IPS-20b (cell line): ENCODE data around the gene LRFN5.
"Not testable (repeated sequence)": the region's sequence is repeated elsewhere in the genome, so short reads cannot be mapped to it uniquely, and the experiment has no call there.

Source experiments
- H3K27ac ChIP-seq: one replicate; pipeline ENCODE4 v1.5.1; 2013; ENCODE audit warnings: low read length
- H3K27me3 ChIP-seq: 2 replicates; pipeline ENCODE4 v1.6.1; 2013; ENCODE audit warnings: mild to moderate bottlenecking, low read length, inconsistent platforms; ENCODE audit not compliant: insufficient read depth
- H3K36me3 ChIP-seq: 2 replicates; pipeline ENCODE4 v1.6.1; 2013; ENCODE audit warnings: low read depth, mild to moderate bottlenecking, inconsistent platforms, low read length, moderate library complexity; ENCODE audit not compliant: insufficient read depth
- H3K4me1 ChIP-seq: 2 replicates; pipeline ENCODE4 v1.6.1; 2013; ENCODE audit warnings: mild to moderate bottlenecking, control low read depth, inconsistent platforms, low read length, moderate library complexity; ENCODE audit not compliant: insufficient read depth
- H3K4me3 ChIP-seq: 2 replicates; pipeline ENCODE4 v1.5.1; 2013; ENCODE audit warnings: mild to moderate bottlenecking, low read length, inconsistent platforms
- H3K9ac ChIP-seq: 2 replicates; pipeline ENCODE4 v1.6.1; 2013; ENCODE audit warnings: low read depth, mild to moderate bottlenecking, inconsistent platforms, low read length, moderate library complexity
- H3K9me3 ChIP-seq: 2 replicates; pipeline ENCODE4 v1.6.1; 2013; ENCODE audit warnings: mild to moderate bottlenecking, low read depth, low read length, inconsistent platforms; ENCODE audit not compliant: insufficient read depth

Gene LRFN5

GRCh38 chr14:41739203-41739602 is 132.5 kb downstream of the LRFN5 start:
- Histone ChIP-seq H3K4me1 (no peaks in the 10 kb centered on the region), H3K36me3 (no peaks in the 10 kb centered on the region), H3K4me3 (no peak overlapping the region), H3K9me3 (peaks cover 4% of the 10 kb centered on the region), H3K9ac (no peak overlapping the region), H3K27me3 (no peaks in the 10 kb centered on the region), H3K27ac (no peak overlapping the region)

- no peaks in the 10 kb centered on the region for H3K27me3 ChIP-seq
- no peaks in the 10 kb centered on the region for H3K4me1 ChIP-seq
- H3K36me3 ChIP-seq, result no peaks in the 10 kb centered on the region
- H3K4me3 ChIP-seq, result no peak overlapping the region
- no peak overlapping the region for H3K9ac ChIP-seq
- H3K9me3 ChIP-seq, result no peaks in the 10 kb centered on the region; the same call in 1 of the 2 replicates
- H3K27ac ChIP-seq, result no peak overlapping the region
Measured at GRCh38 chr14:41743140-41743539, 136.5 kb downstream of the LRFN5 start.

GRCh38 chr14:41749429-41749828 is 142.8 kb downstream of the LRFN5 start:
- Histone ChIP-seq H3K4me1 (no peaks in the 10 kb centered on the region), H3K27ac (no peak overlapping the region), H3K4me3 (no peak overlapping the region), H3K9ac (no peak overlapping the region), H3K9me3 (no peaks in the 10 kb centered on the region), H3K36me3 (no peaks in the 10 kb centered on the region), H3K27me3 (no peaks in the 10 kb centered on the region)

GRCh38 chr14:41750575-41750974 is 143.9 kb downstream of the LRFN5 start:
- H3K27ac ChIP-seq, H3K27me3 ChIP-seq, H3K4me1 ChIP-seq, H3K4me3 ChIP-seq, H3K9me3 ChIP-seq, H3K36me3 ChIP-seq, H3K9ac ChIP-seq: not testable (repeated sequence)

- Histone ChIP-seq H3K9me3 (no peaks in the 10 kb centered on the region), H3K9ac (no peak overlapping the region), H3K27me3 (no peaks in the 10 kb centered on the region), H3K4me3 (no peak overlapping the region), H3K27ac (no peak overlapping the region), H3K4me1 (no peaks in the 10 kb centered on the region), H3K36me3 (no peaks in the 10 kb centered on the region)
Measured at GRCh38 chr14:41758011-41758665, 151.5 kb downstream of the LRFN5 start.

GRCh38 chr14:41761204-41761603 is 154.5 kb downstream of the LRFN5 start:
- H3K36me3 ChIP-seq, result no peaks in the 10 kb centered on the region
- H3K4me3 ChIP-seq, result no peak overlapping the region
- H3K9me3 ChIP-seq, result no peaks in the 10 kb centered on the region
- H3K4me1 ChIP-seq, result no peaks in the 10 kb centered on the region
- no peak overlapping the region for H3K27ac ChIP-seq
- H3K27me3 ChIP-seq, result no peaks in the 10 kb centered on the region
- no peak overlapping the region for H3K9ac ChIP-seq

GRCh38 chr14:41766772-41767171 is 160.1 kb downstream of the LRFN5 start:
- H3K36me3 ChIP-seq, result no peaks in the 10 kb centered on the region
- H3K27ac ChIP-seq, result no peak overlapping the region
- no peaks in the 10 kb centered on the region for H3K4me1 ChIP-seq
- H3K27me3 ChIP-seq, result no peaks in the 10 kb centered on the region
- no peak overlapping the region for H3K4me3 ChIP-seq
- H3K9ac ChIP-seq, result no peak overlapping the region
- H3K9me3 ChIP-seq, result no peaks in the 10 kb centered on the region

GRCh38 chr14:41773536-41774279 is 167.0 kb downstream of the LRFN5 start:
- no peak overlapping the region for H3K4me3 ChIP-seq
- no peaks in the 10 kb centered on the region for H3K27me3 ChIP-seq
- no peak overlapping the region for H3K27ac ChIP-seq
- H3K4me1 ChIP-seq, result no peaks in the 10 kb centered on the region
- no peaks in the 10 kb centered on the region for H3K9me3 ChIP-seq
- H3K36me3 ChIP-seq, result no peaks in the 10 kb centered on the region
- H3K9ac ChIP-seq, result no peak overlapping the region

- H3K4me3 ChIP-seq, result no peak overlapping the region
- no peaks in the 10 kb centered on the region for H3K9me3 ChIP-seq
- no peaks in the 10 kb centered on the region for H3K36me3 ChIP-seq
- no peaks in the 10 kb centered on the region for H3K4me1 ChIP-seq
- H3K27me3 ChIP-seq, result no peaks in the 10 kb centered on the region
- no peak overlapping the region for H3K27ac ChIP-seq
- no peak overlapping the region for H3K9ac ChIP-seq
Measured at GRCh38 chr14:41782511-41782910, 175.8 kb downstream of the LRFN5 start.

GRCh38 chr14:41783403-41783802 is 176.7 kb downstream of the LRFN5 start:
- no peaks in the 10 kb centered on the region for H3K4me1 ChIP-seq
- H3K36me3 ChIP-seq, result no peaks in the 10 kb centered on the region
- no peaks in the 10 kb centered on the region for H3K27me3 ChIP-seq
- no peak overlapping the region for H3K4me3 ChIP-seq
- H3K9me3 ChIP-seq, result no peaks in the 10 kb centered on the region
- H3K27ac ChIP-seq, result no peak overlapping the region
- H3K9ac ChIP-seq, result no peak overlapping the region

GRCh38 chr14:41785696-41786095 is 179.0 kb downstream of the LRFN5 start:
- Histone ChIP-seq H3K9me3 (no peaks in the 10 kb centered on the region), H3K9ac (no peak overlapping the region), H3K4me3 (no peak overlapping the region), H3K27ac (no peak overlapping the region), H3K36me3 (no peaks in the 10 kb centered on the region), H3K27me3 (no peaks in the 10 kb centered on the region), H3K4me1 (no peaks in the 10 kb centered on the region)

GRCh38 chr14:41799817-41800216 is 193.1 kb downstream of the LRFN5 start:
- Histone ChIP-seq H3K27ac (no peak overlapping the region), H3K4me3 (no peak overlapping the region), H3K36me3 (no peaks in the 10 kb centered on the region), H3K27me3 (no peaks in the 10 kb centered on the region), H3K9ac (no peak overlapping the region), H3K9me3 (no peaks in the 10 kb centered on the region), H3K4me1 (no peaks in the 10 kb centered on the region)
